H1 (cell line): ENCODE results near the gene POU2F2. TPM values are rescaled to one million over a fixed set of nuclear protein-coding genes. Genes with fewer than 3 reads are reported as not detected.
A peak's percentile ranks its signal among the peaks of the same experiment; 100 is the strongest.

Source experiments
- ATF3 ChIP-seq: IDR thresholded peaks from 2 replicates; pipeline ENCODE4 v1.6.1; 2011; ENCODE audit warnings: low read depth, mild to moderate bottlenecking, low read length; ENCODE audit not compliant: insufficient read depth
- EGR1 ChIP-seq: IDR thresholded peaks from 2 replicates; pipeline ENCODE4 v1.6.1; 2011; ENCODE audit warnings: low read depth, low read length, borderline replicate concordance
- EP300 ChIP-seq, 2 experiments: IDR thresholded peaks; 1 replicate in 1 of 2; 2 replicates in 1 of 2; pipeline ENCODE4 v1.6.1; 2011 to 2012; ENCODE audit warnings: low read depth in 2 of 2, low read length in 2 of 2, mild to moderate bottlenecking in 2 of 2, borderline replicate concordance in 1 of 2, inconsistent platforms in 1 of 2, moderate library complexity in 1 of 2
- EZH2 ChIP-seq: fragments of 200-600 bp; sonication (generic); IDR thresholded peaks from 2 replicates; pipeline ENCODE4 v1.7.1; 2012; ENCODE audit warnings: low read depth, mild to moderate bottlenecking, moderate library complexity, low read length, inconsistent platforms; ENCODE audit not compliant: severe bottlenecking
- HDAC2 ChIP-seq, 2 experiments: fragments of 300-600 bp in 1 of 2; sonication (generic) in 1 of 2; IDR thresholded peaks; 2 replicates each; pipeline ENCODE4 v1.6.1; 2011 to 2012; ENCODE audit warnings: low read depth in 2 of 2, low read length in 2 of 2, mild to moderate bottlenecking in 2 of 2, moderate library complexity in 2 of 2, borderline replicate concordance in 1 of 2, inconsistent platforms in 1 of 2
- JUND ChIP-seq: IDR thresholded peaks from 2 replicates; pipeline ENCODE4 v1.6.1; 2011; ENCODE audit warnings: mild to moderate bottlenecking, improper control_type of control experiment, low read length
- KDM1A ChIP-seq: fragments of 200-600, 300-600 bp; sonication (generic); IDR thresholded peaks from 2 replicates; pipeline ENCODE4 v1.7.1; 2016; ENCODE audit warnings: mild to moderate bottlenecking, low read length, borderline replicate concordance
- MAFK ChIP-seq: IDR thresholded peaks from 2 replicates; pipeline ENCODE4 v1.6.1; 2012; ENCODE audit warnings: low read depth, mild to moderate bottlenecking, improper control_type of control experiment, low read length
- NANOG ChIP-seq: IDR thresholded peaks from 2 replicates; pipeline ENCODE4 v1.6.1; 2011; ENCODE audit warnings: low read length, low read depth, mild to moderate bottlenecking, inconsistent platforms; ENCODE audit not compliant: insufficient read depth, poor library complexity, severe bottlenecking
- POLR2AphosphoS5 ChIP-seq: IDR thresholded peaks from 2 replicates; pipeline ENCODE4 v1.6.1; 2011; ENCODE audit warnings: low read depth, low read length
- RXRA ChIP-seq: IDR thresholded peaks from 2 replicates; pipeline ENCODE4 v1.6.1; 2011; ENCODE audit warnings: low read depth, mild to moderate bottlenecking, low read length, moderate library complexity; ENCODE audit not compliant: insufficient read depth
- SIN3A ChIP-seq, 2 experiments: IDR thresholded peaks in 1 of 2; conservative IDR thresholded peaks in 1 of 2; 2 replicates each; pipeline ENCODE4 v1.6.1; 2011 to 2012; ENCODE audit warnings: low read length in 2 of 2, improper control_type of control experiment in 1 of 2, low read depth in 1 of 2, mild to moderate bottlenecking in 1 of 2
- SIX5 ChIP-seq: IDR thresholded peaks from 2 replicates; pipeline ENCODE4 v1.6.1; 2011; ENCODE audit warnings: mild to moderate bottlenecking, low read depth, low read length
- TAF1 ChIP-seq: IDR thresholded peaks from 2 replicates; pipeline ENCODE4 v1.6.1; 2011; ENCODE audit warnings: mild to moderate bottlenecking, low read depth, low read length
- TBP ChIP-seq: IDR thresholded peaks from 2 replicates; pipeline ENCODE4 v1.6.1; 2011; ENCODE audit warnings: low read depth, low read length, improper control_type of control experiment
- TCF12 ChIP-seq: IDR thresholded peaks from 2 replicates; pipeline ENCODE4 v1.6.1; 2011; ENCODE audit warnings: low read depth, mild to moderate bottlenecking, low read length
- YY1 ChIP-seq: IDR thresholded peaks from 2 replicates; pipeline ENCODE4 v1.6.1; 2011; ENCODE audit warnings: low read depth, mild to moderate bottlenecking, low read length
- polyA plus RNA-seq, 7 experiments: library from polyadenylated mRNA; depleted of rRNA in 3 of 7; stranded (reverse) in 5 of 7; unstranded in 2 of 7; fragments of >200 nt in 5 of 7; fragments of 200-250 nt in 2 of 7; gene quantifications; 1 replicate in 5 of 7; 2 replicates in 1 of 7; 4 replicates in 1 of 7; pipeline versions ENCODE4 v1.2.1 to v1.2.3, GENCODE V29; 2011 to 2013; ENCODE audit warnings: missing spikeins in 2 of 7, mixed read lengths in 2 of 7
- total RNA-seq: library from RNA; stranded (reverse); fragmentation: NEBNext Ultra II Directional; extraction: Animal tissue kit (Norgen Biotek cat#: 25700); gene quantifications from 2 replicates; pipeline ENCODE4 v1.2.1, GENCODE V29; 2021
- TF ChIP-seq, protein P1 (sequence below), 3 experiments: IDR thresholded peaks; 1 replicate in 2 of 3; 2 replicates in 1 of 3; pipeline versions ENCODE4 v1.5.1 to v1.6.1; 2011; ENCODE audit warnings: low read length in 3 of 3, mild to moderate bottlenecking in 3 of 3, inconsistent platforms in 2 of 3, low read depth in 1 of 3, moderate library complexity in 1 of 3; ENCODE audit not compliant: insufficient read depth in 1 of 3; ENCODE audit errors: control extremely low read depth in 1 of 3

Gene POU2F2
- total and polyA plus RNA-seq, 2 of the 8 experiments (the other 6 are each of a cell fraction or from before 2014, with no cell fraction given) = 5.0 to 6.1 TPM

DNA sequence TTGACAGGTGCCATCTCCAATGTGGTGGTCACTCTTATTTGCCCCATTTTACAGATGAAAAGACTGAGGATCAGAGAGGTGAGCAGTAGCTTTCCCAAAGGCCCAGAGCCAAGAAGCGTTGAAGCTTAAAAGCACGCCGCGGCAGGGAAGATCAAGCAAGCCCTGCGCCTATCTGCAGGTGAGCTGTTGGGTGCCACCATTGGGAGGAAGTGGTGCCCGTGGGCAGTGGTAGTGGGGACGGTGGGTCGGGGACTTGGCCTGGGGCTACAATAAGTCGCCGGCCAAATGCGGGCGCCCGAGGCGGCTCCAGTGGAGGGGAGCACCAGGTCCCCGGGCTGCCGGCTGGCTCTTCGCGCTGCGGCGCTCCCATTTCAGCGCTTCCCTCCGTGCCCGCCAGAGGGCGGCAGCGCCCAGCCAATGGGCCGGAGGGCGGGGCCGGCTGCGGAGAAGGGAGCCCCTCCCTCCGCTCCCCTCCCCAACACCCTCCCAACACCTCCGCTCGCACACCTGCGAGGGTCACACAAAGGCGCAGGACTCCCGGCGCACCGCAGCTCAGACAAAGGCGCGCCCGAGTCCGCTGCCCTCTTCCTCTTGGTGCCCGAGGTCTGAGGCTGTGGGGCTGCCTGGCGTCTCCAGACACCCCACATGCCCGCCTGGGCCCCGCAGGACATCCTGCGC lies 744 bp upstream of the POU2F2 start (continued):
- TF ChIP-seq, protein P1, sequence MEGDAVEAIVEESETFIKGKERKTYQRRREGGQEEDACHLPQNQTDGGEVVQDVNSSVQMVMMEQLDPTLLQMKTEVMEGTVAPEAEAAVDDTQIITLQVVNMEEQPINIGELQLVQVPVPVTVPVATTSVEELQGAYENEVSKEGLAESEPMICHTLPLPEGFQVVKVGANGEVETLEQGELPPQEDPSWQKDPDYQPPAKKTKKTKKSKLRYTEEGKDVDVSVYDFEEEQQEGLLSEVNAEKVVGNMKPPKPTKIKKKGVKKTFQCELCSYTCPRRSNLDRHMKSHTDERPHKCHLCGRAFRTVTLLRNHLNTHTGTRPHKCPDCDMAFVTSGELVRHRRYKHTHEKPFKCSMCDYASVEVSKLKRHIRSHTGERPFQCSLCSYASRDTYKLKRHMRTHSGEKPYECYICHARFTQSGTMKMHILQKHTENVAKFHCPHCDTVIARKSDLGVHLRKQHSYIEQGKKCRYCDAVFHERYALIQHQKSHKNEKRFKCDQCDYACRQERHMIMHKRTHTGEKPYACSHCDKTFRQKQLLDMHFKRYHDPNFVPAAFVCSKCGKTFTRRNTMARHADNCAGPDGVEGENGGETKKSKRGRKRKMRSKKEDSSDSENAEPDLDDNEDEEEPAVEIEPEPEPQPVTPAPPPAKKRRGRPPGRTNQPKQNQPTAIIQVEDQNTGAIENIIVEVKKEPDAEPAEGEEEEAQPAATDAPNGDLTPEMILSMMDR (IDR thresholded peaks at IDR 0.05; ENCODE audit: control extremely low read depth in 1 of 3, insufficient read depth in 1 of 3, low read depth in 1 of 3, low read length in 3 of 3) = peak; percentile 81 to 97 (median 88)
- TF ChIP-seq TAF1 (peak; percentile 89), SIN3A (conservative IDR thresholded peaks at IDR 0.05 in 1 of 2, IDR thresholded peaks at IDR 0.05 in 1 of 2; ENCODE audit: low read depth in 1 of 2, low read length in 2 of 2) (peak in 1 of 2 experiments; percentile 57; a peak in 2 of 4 replicates), SIX5 (no peak), EP300 (IDR thresholded peaks at IDR 0.05; ENCODE audit: borderline replicate concordance in 1 of 2, low read depth in 2 of 2, low read length in 2 of 2) (peak in 1 of 2 experiments; percentile 35; a peak in 1 of 3 replicates), TBP (peak; percentile 69), YY1 (0 out of 2 replicates have a peak, but pooled peaks have one; percentile 36), KDM1A (peak; percentile 99), JUND (0 out of 2 replicates have a peak, but pooled peaks have one; percentile 17), NANOG (peak; percentile 22), EGR1 (no peak), ATF3 (no peak), HDAC2 (IDR thresholded peaks at IDR 0.05; ENCODE audit: borderline replicate concordance in 1 of 2, low read depth in 2 of 2, low read length in 2 of 2) (peak in 1 of 2 experiments; percentile 93; a peak in 2 of 4 replicates), TCF12 (peak; percentile 74; the same call in 1 of the 2 replicates), MAFK (no peak), POLR2AphosphoS5 (peak; percentile 70; the same call in 1 of the 2 replicates), RXRA (0 out of 2 replicates have a peak, but pooled peaks have one; percentile 31), EZH2 (peak; percentile 32)
